Uterus (tissue), 4 donors: ENCODE data around the gene KDM5D. TPM values are rescaled to one million over a fixed set of nuclear protein-coding genes. Genes with fewer than 3 reads are reported as not detected.

ENCODE experiments used
- DNase-seq, 2 donors: peaks; one replicate each; pipeline ENCODE4 v3.0.0-alpha.2; 2019 to 2020
- H3K27ac ChIP-seq, 2 donors: fragments of 200-600 bp; sonication (generic); 1 replicate in 1 of 2; 2 replicates in 1 of 2; pipeline ENCODE4 v1.5.1; 2016 to 2018
- H3K27me3 ChIP-seq, 2 donors: fragments of 200-600 bp; sonication (generic); one replicate each; pipeline ENCODE4 v1.5.1; 2018 to 2019; ENCODE audit warnings: control low read depth in 1 of 2
- H3K36me3 ChIP-seq, 2 donors: fragments of 200-600 bp; sonication (generic); one replicate each; pipeline ENCODE4 v1.5.1; 2019; ENCODE audit warnings: control low read depth in 1 of 2
- H3K4me1 ChIP-seq, 2 donors: fragments of 200-600 bp; sonication (generic); one replicate each; pipeline ENCODE4 v1.5.1; 2018 to 2019; ENCODE audit warnings: control low read depth in 1 of 2
- H3K4me3 ChIP-seq, 2 donors: fragments of 200-600 bp; sonication (generic); 1 replicate in 1 of 2; 2 replicates in 1 of 2; pipeline ENCODE4 v1.5.1; 2018 to 2019; ENCODE audit warnings: mild to moderate bottlenecking in 1 of 2
- H3K9me3 ChIP-seq, 2 donors: fragments of 200-600 bp; sonication (generic); one replicate each; pipeline ENCODE4 v1.5.1; 2019; ENCODE audit warnings: control low read depth in 1 of 2
- POLR2A ChIP-seq, 2 donors: fragments of 450-650 bp; IDR thresholded peaks; one replicate each; pipeline ENCODE4 v1.6.1; 2016; ENCODE audit warnings: antibody characterized with exemption in 2 of 2, mild to moderate bottlenecking in 1 of 2, moderate library complexity in 1 of 2
- intact Hi-C: fragments of 100-400 bp; cut with DNase I; formaldehyde crosslinking; loops from one replicate; pipeline ENCODE4 v1.15.1; 2023; ENCODE audit warnings: low total_unique reads
- total RNA-seq, 4 donors: library from RNA; depleted of rRNA in 3 of 4; stranded (reverse); fragments of >200 nt in 3 of 4; gene quantifications; one replicate each; pipeline versions ENCODE4 v1.1.0 to v1.2.4, GENCODE V29; 2014 to 2023
- TF ChIP-seq, protein P1 (sequence below), 4 experiments: fragments of 200-600 bp in 2 of 4; fragments of 450-650 bp in 2 of 4; sonication (generic) in 2 of 4; IDR thresholded peaks; one replicate each; pipeline ENCODE4 v1.5.1; 2016 to 2019; ENCODE audit warnings: antibody characterized with exemption in 4 of 4, mild to moderate bottlenecking in 2 of 4, moderate library complexity in 1 of 4
- donor health status: DM: yes; HTN: yes; CAD: no.

The KDM5D gene
- total RNA-seq, 4 donors from 2014 or later, result not detected

DNA sequence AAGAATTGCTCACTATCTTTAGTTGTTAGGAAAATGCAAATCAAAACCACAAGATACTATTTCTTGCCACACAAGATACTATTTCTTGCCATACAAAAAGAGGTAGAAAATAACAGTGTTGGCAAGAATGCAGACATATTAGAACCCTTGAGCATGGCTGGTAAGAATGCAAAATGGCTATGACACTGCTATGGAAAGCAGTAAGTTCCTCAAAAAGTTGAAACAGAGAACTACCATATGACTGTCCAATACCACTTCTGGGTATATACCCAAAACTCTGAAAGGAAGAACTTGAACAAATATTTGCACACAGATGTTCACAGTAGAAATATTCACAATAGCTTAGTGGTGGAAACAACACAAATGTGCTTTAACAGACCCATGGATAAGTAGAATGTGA is 26.6 kb downstream of the KDM5D start:
- no peak for DNase-seq
- Histone ChIP-seq H3K4me3 (no peak overlapping the region), H3K27ac (no peak overlapping the region), H3K9me3 (no peaks in the 10 kb centered on the region), H3K36me3 (no peaks in the 10 kb centered on the region), H3K27me3 (no peaks in the 10 kb centered on the region), H3K4me1 (no peaks in the 10 kb centered on the region)
- intact Hi-C loops, result no loop called here
- TF ChIP-seq, protein P1, sequence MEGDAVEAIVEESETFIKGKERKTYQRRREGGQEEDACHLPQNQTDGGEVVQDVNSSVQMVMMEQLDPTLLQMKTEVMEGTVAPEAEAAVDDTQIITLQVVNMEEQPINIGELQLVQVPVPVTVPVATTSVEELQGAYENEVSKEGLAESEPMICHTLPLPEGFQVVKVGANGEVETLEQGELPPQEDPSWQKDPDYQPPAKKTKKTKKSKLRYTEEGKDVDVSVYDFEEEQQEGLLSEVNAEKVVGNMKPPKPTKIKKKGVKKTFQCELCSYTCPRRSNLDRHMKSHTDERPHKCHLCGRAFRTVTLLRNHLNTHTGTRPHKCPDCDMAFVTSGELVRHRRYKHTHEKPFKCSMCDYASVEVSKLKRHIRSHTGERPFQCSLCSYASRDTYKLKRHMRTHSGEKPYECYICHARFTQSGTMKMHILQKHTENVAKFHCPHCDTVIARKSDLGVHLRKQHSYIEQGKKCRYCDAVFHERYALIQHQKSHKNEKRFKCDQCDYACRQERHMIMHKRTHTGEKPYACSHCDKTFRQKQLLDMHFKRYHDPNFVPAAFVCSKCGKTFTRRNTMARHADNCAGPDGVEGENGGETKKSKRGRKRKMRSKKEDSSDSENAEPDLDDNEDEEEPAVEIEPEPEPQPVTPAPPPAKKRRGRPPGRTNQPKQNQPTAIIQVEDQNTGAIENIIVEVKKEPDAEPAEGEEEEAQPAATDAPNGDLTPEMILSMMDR (IDR thresholded peaks at IDR 0.05), result no peak
- no peak for TF ChIP-seq POLR2A (IDR thresholded peaks at IDR 0.05)

DNA sequence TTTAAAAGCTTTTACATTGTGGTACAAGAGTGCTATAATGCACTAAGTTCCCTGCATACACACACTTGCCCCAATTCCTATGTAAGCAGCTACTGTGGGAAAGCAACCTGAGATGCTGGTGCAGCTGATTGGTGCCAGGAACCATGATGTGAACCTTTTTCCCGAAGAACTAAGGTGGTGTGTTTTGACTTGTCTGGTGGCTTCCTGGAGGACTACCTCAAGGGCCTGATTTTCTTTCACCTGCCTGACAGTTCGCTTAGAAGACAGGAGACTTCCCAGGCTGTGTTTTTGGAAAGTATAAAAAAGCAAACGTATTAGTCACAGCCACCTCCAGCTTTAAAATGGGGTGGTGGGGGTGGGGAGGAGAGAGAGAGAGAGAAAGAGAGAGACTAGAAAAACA is 27.4 kb downstream of the KDM5D start:
- Histone ChIP-seq H3K4me3 (no peak overlapping the region), H3K36me3 (no peaks in the 10 kb centered on the region), H3K27ac (no peak overlapping the region), H3K9me3 (no peaks in the 10 kb centered on the region), H3K4me1 (no peaks in the 10 kb centered on the region), H3K27me3 (no peaks in the 10 kb centered on the region)
- no peak for DNase-seq
- intact Hi-C loops, result no loop called here
- no peak for TF ChIP-seq POLR2A (IDR thresholded peaks at IDR 0.05)
- TF ChIP-seq, protein P1 (IDR thresholded peaks at IDR 0.05), result no peak

- no peak overlapping the region for H3K27ac ChIP-seq
- intact Hi-C loops, result no loop called here
- H3K36me3 ChIP-seq, result no peaks in the 10 kb centered on the region
- TF ChIP-seq, protein P1 (IDR thresholded peaks at IDR 0.05), result no peak
- TF ChIP-seq POLR2A (IDR thresholded peaks at IDR 0.05), result no peak
- no peak overlapping the region for H3K4me3 ChIP-seq
- no peak for DNase-seq
- H3K9me3 ChIP-seq, result no peaks in the 10 kb centered on the region
- H3K27me3 ChIP-seq, result no peaks in the 10 kb centered on the region
- H3K4me1 ChIP-seq, result no peaks in the 10 kb centered on the region
Observed at GRCh38 chrY:19715226-19715625, 29.3 kb downstream of the KDM5D start.

- H3K36me3 ChIP-seq, result no peaks in the 10 kb centered on the region
- TF ChIP-seq, protein P1 (IDR thresholded peaks at IDR 0.05), result no peak
- no peak for TF ChIP-seq POLR2A (IDR thresholded peaks at IDR 0.05)
- no peaks in the 10 kb centered on the region for H3K9me3 ChIP-seq
- H3K27ac ChIP-seq, result no peak overlapping the region
- intact Hi-C loops, result no loop called here
- H3K4me3 ChIP-seq, result no peak overlapping the region
- H3K4me1 ChIP-seq, result no peaks in the 10 kb centered on the region
- DNase-seq, result no peak
- H3K27me3 ChIP-seq, result no peaks in the 10 kb centered on the region
Observed at GRCh38 chrY:19713430-19713829, 31.1 kb downstream of the KDM5D start.

GRCh38 chrY:19706273-19706672 is 38.3 kb downstream of the KDM5D start:
- TF ChIP-seq, protein P1 (IDR thresholded peaks at IDR 0.05), result no peak
- TF ChIP-seq POLR2A (IDR thresholded peaks at IDR 0.05), result no peak
- DNase-seq, result no peak
- Histone ChIP-seq H3K27ac (no peak overlapping the region), H3K36me3 (no peaks in the 10 kb centered on the region), H3K9me3 (no peaks in the 10 kb centered on the region), H3K27me3 (no peaks in the 10 kb centered on the region), H3K4me3 (no peak overlapping the region), H3K4me1 (no peaks in the 10 kb centered on the region)
- intact Hi-C loops, result no loop called here
